ENCODE data around the gene TMEM204. TPM values are rescaled to one million over a fixed set of nuclear protein-coding genes. Genes with fewer than 3 reads are reported as not detected.

Gene TMEM204
- total RNA-seq, 1 experiment from 2014 or later, result not detected

DNA sequence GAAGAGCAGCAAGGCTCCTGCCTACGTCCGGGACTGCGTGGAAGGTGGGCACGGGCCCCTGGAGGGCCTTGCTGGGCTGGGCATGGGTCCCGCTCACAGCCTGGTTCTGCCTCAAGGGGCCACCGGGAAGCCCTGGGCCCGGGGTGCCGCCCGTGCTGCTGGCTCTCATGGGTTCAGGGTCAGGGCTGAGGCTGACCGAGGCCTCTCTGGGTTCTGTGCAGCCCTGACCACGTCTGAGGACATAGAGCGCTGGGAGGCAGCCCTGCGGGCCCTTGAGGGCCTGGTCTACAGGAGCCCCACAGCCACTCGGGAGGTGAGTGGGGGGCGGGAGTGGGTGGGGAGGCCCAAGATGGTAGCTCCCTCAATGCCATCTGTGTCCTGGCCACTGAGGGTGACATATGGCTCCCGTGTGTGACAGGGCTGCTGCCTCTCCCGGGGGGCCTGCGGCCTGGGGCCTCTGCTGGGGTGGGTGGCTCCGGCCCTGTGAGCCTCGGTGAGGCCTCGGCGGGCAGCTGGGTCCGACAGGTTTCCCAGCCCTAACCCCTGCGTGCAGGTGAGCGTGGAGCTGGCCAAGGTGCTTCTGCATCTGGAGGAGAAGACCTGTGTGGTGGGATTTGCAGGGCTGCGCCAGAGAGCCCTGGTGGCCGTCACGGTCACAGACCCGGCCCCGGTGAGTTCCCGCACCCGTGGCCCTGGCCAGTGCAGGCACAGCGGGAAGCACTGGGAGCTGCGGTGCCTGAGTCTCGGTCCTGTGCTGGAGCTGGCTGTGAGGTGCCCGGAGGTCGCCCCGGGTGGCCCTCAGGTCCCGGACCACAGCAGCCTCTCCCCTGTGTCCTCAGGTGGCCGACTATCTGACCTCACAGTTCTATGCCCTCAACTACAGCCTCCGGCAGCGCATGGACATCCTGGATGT lies 31.1 kb upstream of the TMEM204 start:
- Histone ChIP-seq H4K20me1 (ENCODE audit: insufficient read depth, low read depth, low read length) (no peaks in the 10 kb centered on the region), H3K4me1 (ENCODE audit: low read length) (no peaks in the 10 kb centered on the region), H3K4me2 (ENCODE audit: low read depth, low read length, poor library complexity, severe bottlenecking) (no peak overlapping the region), H3K79me2 (ENCODE audit: low read length) (no peaks in the 10 kb centered on the region), H3K9ac (ENCODE audit: low read length) (no peak overlapping the region), H3K27me3 (ENCODE audit: low read length) (no peaks in the 10 kb centered on the region), H3K27ac (ENCODE audit: low read length) (no peak overlapping the region), H3K4me3 (ENCODE audit: low read length) (no peak overlapping the region), H3K9me2 (replicated peaks; ENCODE audit: insufficient read depth, low read length) (no peaks in the 10 kb centered on the region), H3K36me3 (ENCODE audit: insufficient read depth, low read length) (no peaks in the 10 kb centered on the region), H3K9me3 (ENCODE audit: low read length) (no peaks in the 10 kb centered on the region), H2AFZ (ENCODE audit: low read length) (no peak overlapping the region)
- DNase-seq, result no peak

DNA sequence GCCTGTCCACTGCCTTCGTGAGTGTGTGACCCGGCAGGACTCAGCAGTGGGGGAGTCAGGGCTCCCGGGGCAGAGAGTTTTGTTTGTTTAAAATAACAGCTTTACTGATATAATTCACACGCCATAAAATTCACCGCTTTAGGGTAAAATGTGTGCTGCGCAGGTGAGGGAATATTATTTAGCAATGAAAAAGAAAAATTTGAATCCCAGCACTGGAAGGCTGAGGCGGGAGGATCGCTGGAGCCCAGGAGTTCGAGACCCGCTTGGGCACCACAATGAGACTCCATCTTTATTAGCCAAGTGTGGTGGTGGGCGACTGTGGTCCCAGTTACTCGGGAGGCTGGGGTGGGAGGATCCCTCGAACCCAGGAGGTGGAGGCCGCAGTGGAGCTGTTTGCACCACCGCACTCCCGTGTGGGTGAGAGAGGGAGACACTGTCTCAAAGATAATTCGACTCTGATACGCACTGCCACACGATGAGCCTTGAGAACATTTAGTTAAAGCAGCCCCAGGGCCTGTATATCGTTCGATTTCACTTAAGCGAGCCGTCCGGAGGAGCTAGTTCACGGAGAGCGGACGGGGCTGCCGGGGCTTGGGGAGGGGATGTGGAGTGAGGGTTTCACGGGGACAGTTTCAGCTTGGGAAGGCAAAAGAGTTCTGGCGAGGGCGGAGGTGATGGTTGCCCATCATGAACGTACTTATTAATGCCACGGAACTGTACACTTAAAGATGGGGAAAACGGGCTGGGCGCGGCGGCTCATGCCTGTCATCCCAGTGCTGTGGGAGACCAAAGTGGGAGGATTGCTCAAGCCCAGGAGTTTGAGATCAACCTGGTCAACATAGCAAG lies 30.1 kb upstream of the TMEM204 start:
- H3K4me1 ChIP-seq (ENCODE audit: low read length), result no peaks in the 10 kb centered on the region
- no peak overlapping the region for H2AFZ ChIP-seq (ENCODE audit: low read length)
- no peak overlapping the region for H3K9ac ChIP-seq (ENCODE audit: low read length)
- no peak overlapping the region for H3K4me3 ChIP-seq (ENCODE audit: low read length)
- H3K4me2 ChIP-seq (ENCODE audit: low read depth, low read length, poor library complexity, severe bottlenecking), result no peak overlapping the region
- H3K9me3 ChIP-seq (ENCODE audit: low read length), result no peaks in the 10 kb centered on the region
- H3K27me3 ChIP-seq (ENCODE audit: low read length), result no peaks in the 10 kb centered on the region
- no peaks in the 10 kb centered on the region for H3K36me3 ChIP-seq (ENCODE audit: insufficient read depth, low read length)
- no peak for DNase-seq
- H4K20me1 ChIP-seq (ENCODE audit: insufficient read depth, low read depth, low read length), result no peaks in the 10 kb centered on the region
- no peaks in the 10 kb centered on the region for H3K79me2 ChIP-seq (ENCODE audit: low read length)
- no peaks in the 10 kb centered on the region for H3K9me2 ChIP-seq (replicated peaks; ENCODE audit: insufficient read depth, low read length)
- no peak overlapping the region for H3K27ac ChIP-seq (ENCODE audit: low read length)

DNA sequence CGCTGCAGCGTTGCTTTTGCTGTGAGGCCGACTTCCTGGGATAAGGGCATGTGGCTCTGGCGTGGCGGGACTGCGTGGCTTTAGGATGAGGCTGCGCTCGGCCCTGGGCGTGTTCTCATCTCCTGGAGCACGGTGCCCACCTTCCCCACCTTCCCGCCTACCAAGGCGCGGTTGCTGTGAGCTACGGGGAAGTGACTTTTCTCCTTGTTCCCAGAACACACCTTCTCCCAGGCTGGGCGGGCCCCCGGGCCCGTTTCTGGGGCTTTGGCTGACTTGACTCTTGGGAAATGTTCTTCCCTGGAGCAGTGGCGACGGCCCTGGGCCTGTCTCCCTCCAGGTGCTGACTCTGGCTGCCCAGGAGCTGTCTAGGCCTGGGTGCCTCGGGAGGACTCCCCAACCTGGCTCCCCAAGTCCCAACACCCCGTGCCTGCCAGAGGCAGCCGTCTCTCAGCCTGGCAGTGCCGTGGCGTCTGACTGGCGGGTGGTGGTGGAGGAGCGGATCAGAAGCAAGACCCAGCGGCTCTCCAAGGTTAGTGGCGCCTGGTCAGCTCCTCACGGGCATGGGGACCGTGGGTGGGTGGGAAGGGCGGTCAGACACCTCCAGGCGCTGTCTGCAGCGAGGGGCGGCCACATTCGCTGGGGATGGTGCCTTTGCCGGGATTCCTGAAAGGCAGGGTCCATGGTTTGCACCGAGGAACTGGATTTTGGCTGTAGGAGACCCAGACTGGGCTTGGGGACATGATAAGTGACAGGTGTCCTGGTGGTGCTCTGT lies 28.2 kb upstream of the TMEM204 start:
- Histone ChIP-seq H3K27me3 (ENCODE audit: low read length) (no peaks in the 10 kb centered on the region), H3K4me2 (ENCODE audit: low read depth, low read length, poor library complexity, severe bottlenecking) (no peak overlapping the region), H3K4me3 (ENCODE audit: low read length) (no peak overlapping the region), H3K9me3 (ENCODE audit: low read length) (no peaks in the 10 kb centered on the region), H3K36me3 (ENCODE audit: insufficient read depth, low read length) (no peaks in the 10 kb centered on the region), H3K79me2 (ENCODE audit: low read length) (no peaks in the 10 kb centered on the region), H3K27ac (ENCODE audit: low read length) (no peak overlapping the region), H3K9ac (ENCODE audit: low read length) (no peak overlapping the region), H2AFZ (ENCODE audit: low read length) (no peak overlapping the region), H4K20me1 (ENCODE audit: insufficient read depth, low read depth, low read length) (no peaks in the 10 kb centered on the region), H3K4me1 (ENCODE audit: low read length) (no peaks in the 10 kb centered on the region), H3K9me2 (replicated peaks; ENCODE audit: insufficient read depth, low read length) (no peaks in the 10 kb centered on the region)
- DNase-seq, result no peak

DNA sequence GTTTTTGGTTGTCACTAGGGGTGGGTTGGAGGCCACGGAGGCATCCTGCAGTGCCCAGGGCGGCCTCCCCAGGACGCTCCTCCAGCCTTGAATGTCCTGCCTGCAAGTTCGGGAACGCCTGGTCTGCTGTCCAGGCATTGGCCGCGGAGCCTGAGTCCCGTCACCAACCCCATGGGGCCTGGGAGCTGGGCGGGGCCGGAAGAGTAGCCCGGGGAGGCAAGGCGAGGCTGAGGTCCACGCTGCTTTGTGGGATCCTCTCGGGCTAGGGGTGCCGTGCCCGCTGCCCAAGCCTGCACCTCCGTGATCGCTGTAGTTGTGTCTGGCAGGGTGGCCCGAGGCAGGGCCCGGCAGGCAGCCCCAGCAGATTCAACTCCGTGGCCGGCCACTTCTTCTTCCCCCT lies 27.6 kb upstream of the TMEM204 start:
- no peaks in the 10 kb centered on the region for H3K36me3 ChIP-seq (ENCODE audit: insufficient read depth, low read length)
- no peaks in the 10 kb centered on the region for H3K79me2 ChIP-seq (ENCODE audit: low read length)
- H2AFZ ChIP-seq (ENCODE audit: low read length), result no peak overlapping the region
- no peak overlapping the region for H3K9ac ChIP-seq (ENCODE audit: low read length)
- no peaks in the 10 kb centered on the region for H3K9me2 ChIP-seq (replicated peaks; ENCODE audit: insufficient read depth, low read length)
- no peak overlapping the region for H3K4me3 ChIP-seq (ENCODE audit: low read length)
- H4K20me1 ChIP-seq (ENCODE audit: insufficient read depth, low read depth, low read length), result no peaks in the 10 kb centered on the region
- no peaks in the 10 kb centered on the region for H3K27me3 ChIP-seq (ENCODE audit: low read length)
- no peaks in the 10 kb centered on the region for H3K4me1 ChIP-seq (ENCODE audit: low read length)
- DNase-seq, result no peak
- no peak overlapping the region for H3K27ac ChIP-seq (ENCODE audit: low read length)
- no peaks in the 10 kb centered on the region for H3K9me3 ChIP-seq (ENCODE audit: low read length)
- H3K4me2 ChIP-seq (ENCODE audit: low read depth, low read length, poor library complexity, severe bottlenecking), result no peak overlapping the region

DNA sequence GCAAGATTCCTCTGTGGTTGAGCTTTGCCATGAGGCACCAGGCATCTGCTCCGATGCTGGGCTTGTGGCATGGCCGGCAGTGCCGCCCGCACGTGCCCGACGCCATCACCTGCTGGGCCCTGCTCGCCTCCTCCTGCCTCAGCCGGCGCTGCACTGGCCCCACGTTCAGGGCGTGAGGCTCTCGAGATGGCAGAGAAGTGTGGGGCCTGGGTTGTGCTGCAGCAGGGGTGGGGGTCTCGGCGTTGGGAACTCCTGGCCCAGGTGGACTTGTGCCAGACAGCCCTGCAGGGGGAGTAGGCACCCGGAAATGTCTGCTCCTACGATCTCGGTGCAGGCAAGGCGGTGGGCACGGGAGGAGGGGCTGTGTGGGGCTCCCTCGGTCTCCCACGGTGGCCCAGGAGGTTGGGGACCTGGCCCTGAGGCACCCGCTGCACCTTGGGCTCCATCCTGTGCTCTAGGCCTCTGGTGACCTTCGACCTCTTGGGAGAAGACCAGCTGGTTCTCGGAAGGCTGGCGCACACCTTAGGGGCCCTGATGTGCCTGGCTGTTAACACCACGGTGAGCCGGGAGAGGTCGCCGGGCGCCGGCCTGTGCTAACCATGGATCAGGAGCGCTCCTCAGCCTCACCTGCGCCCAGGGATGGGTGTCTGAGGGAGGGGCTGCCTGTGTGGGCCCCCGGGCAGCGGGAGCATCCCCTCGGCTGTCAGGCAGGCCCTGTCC lies 26.8 kb upstream of the TMEM204 start:
- Histone ChIP-seq H3K27me3 (ENCODE audit: low read length) (no peaks in the 10 kb centered on the region), H2AFZ (ENCODE audit: low read length) (no peak overlapping the region), H3K9me3 (ENCODE audit: low read length) (no peaks in the 10 kb centered on the region), H3K79me2 (ENCODE audit: low read length) (no peaks in the 10 kb centered on the region), H3K36me3 (ENCODE audit: insufficient read depth, low read length) (no peaks in the 10 kb centered on the region), H3K4me1 (ENCODE audit: low read length) (no peaks in the 10 kb centered on the region), H3K9me2 (replicated peaks; ENCODE audit: insufficient read depth, low read length) (no peaks in the 10 kb centered on the region), H3K27ac (ENCODE audit: low read length) (no peak overlapping the region), H3K4me3 (ENCODE audit: low read length) (no peak overlapping the region), H4K20me1 (ENCODE audit: insufficient read depth, low read depth, low read length) (no peaks in the 10 kb centered on the region), H3K9ac (ENCODE audit: low read length) (no peak overlapping the region), H3K4me2 (ENCODE audit: low read depth, low read length, poor library complexity, severe bottlenecking) (no peak overlapping the region)
- DNase-seq, result no peak

DNA sequence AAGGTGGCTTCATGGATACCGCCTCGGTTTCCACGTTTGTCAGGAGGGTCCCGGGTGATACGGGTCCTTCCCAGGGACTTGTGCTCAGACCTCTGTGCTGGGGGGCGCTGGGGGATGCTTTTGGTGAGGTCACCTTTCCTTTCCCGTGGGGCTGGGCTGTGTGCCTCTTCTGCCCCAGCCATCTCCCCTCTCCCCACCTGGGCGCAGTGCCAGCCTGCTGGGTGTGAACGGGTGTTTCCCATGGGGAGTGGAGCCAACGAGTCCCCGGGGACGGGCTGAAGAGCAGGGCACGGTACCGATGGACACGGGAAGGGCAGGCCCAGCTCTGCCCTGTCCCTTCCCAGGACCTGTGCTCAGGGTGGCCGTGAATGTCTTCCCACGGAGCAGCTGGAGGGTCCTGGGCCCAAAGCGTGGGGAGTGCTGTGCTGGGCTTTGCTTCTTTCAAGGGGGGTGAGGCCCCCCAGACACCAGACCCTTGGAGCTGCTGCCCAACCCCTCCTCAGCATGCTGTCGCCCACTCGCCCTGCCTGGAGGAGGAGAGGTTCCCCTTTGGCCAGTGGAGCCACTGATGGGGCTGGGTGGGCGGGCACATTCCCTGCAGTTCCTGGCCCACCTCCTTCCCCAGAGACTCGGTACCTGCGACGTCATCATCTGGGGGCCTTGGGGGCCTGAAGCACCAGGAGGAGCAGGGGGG lies 24.8 kb upstream of the TMEM204 start:
- no peaks in the 10 kb centered on the region for H3K79me2 ChIP-seq (ENCODE audit: low read length)
- H3K9me2 ChIP-seq (replicated peaks; ENCODE audit: insufficient read depth, low read length), result no peaks in the 10 kb centered on the region
- H3K4me1 ChIP-seq (ENCODE audit: low read length), result no peaks in the 10 kb centered on the region
- H3K9me3 ChIP-seq (ENCODE audit: low read length), result no peaks in the 10 kb centered on the region
- H3K36me3 ChIP-seq (ENCODE audit: insufficient read depth, low read length), result no peaks in the 10 kb centered on the region
- no peak overlapping the region for H2AFZ ChIP-seq (ENCODE audit: low read length)
- H3K4me3 ChIP-seq (ENCODE audit: low read length), result no peak overlapping the region
- H3K4me2 ChIP-seq (ENCODE audit: low read depth, low read length, poor library complexity, severe bottlenecking), result no peak overlapping the region
- H3K9ac ChIP-seq (ENCODE audit: low read length), result no peak overlapping the region
- H3K27ac ChIP-seq (ENCODE audit: low read length), result no peak overlapping the region
- H4K20me1 ChIP-seq (ENCODE audit: insufficient read depth, low read depth, low read length), result no peaks in the 10 kb centered on the region
- no peaks in the 10 kb centered on the region for H3K27me3 ChIP-seq (ENCODE audit: low read length)
- no peak for DNase-seq

DNA sequence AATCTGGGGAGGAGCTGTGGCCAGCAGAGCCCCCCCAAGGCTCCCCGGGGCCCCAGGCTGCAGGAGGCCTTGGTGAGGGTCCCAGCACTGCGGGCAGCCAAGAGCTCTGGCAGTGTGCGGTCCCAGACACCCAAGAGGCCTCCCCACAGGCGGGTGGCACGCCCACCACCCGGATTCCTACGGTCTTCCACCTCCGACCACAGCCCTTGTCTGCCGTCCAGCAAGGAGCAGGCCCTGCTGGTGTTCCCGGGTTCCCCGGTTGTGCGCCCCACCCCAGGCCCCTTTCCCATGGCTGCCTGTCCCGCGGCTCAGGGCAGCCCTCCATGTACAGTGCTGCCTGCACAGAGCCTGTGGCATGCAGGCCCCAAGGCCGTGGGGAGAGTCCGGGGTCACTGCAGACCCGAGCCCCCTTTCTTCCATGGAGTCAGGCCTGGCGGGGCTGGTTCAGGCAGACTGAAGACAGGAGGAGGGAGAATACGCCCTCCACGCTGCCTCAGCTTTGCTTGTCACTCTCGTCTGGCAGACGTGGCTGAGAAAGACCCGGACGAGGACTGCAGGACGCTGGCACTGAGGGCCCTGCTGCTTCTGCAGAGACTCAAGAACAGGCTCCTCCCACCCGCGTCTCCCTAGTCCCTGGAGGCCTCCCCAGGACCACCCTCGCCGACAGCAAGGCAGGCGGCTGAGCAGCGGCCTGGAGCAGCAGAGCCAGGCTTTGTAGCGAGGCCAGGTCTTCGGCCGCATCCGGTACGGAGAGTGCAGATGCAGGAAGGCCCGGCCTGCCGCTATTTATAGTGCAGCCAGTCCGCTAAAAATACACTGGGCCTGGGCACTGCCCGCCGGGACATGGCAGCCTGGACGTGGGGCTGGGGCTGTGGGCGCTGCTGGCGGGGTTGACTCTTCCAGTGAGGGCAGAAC lies 23.9 kb upstream of the TMEM204 start:
- no peaks in the 10 kb centered on the region for H3K9me3 ChIP-seq (ENCODE audit: low read length)
- H3K27ac ChIP-seq (ENCODE audit: low read length), result no peak overlapping the region
- H3K9me2 ChIP-seq (replicated peaks; ENCODE audit: insufficient read depth, low read length), result no peaks in the 10 kb centered on the region
- no peaks in the 10 kb centered on the region for H3K4me1 ChIP-seq (ENCODE audit: low read length)
- H2AFZ ChIP-seq (ENCODE audit: low read length), result no peak overlapping the region
- H3K36me3 ChIP-seq (ENCODE audit: insufficient read depth, low read length), result no peaks in the 10 kb centered on the region
- no peak overlapping the region for H3K9ac ChIP-seq (ENCODE audit: low read length)
- H3K4me2 ChIP-seq (ENCODE audit: low read depth, low read length, poor library complexity, severe bottlenecking), result no peak overlapping the region
- no peaks in the 10 kb centered on the region for H3K79me2 ChIP-seq (ENCODE audit: low read length)
- no peaks in the 10 kb centered on the region for H4K20me1 ChIP-seq (ENCODE audit: insufficient read depth, low read depth, low read length)
- H3K27me3 ChIP-seq (ENCODE audit: low read length), result no peaks in the 10 kb centered on the region
- no peak for DNase-seq
- H3K4me3 ChIP-seq (ENCODE audit: low read length), result no peak overlapping the region

All from Karpas-422 (cell line).